Mammary epithelial cell (primary cell): ENCODE measurements around the gene BACH2.

Source experiments
- CTCF ChIP-seq, 2 donors: IDR thresholded peaks in 1 of 2; conservative IDR thresholded peaks in 1 of 2; 2 replicates each; pipeline ENCODE4 v1.5.1; 2011 to 2012; ENCODE audit warnings: inconsistent platforms in 2 of 2, low read length in 2 of 2, mild to moderate bottlenecking in 2 of 2, control low read depth in 1 of 2, low read depth in 1 of 2; ENCODE audit not compliant: insufficient read depth in 1 of 2; ENCODE audit errors: extremely low read depth in 1 of 2
- EZH2 ChIP-seq: IDR thresholded peaks from 2 replicates; pipeline ENCODE4 v1.6.1; 2012; ENCODE audit warnings: low read length, inconsistent platforms, borderline replicate concordance

GRCh38 chr6:90266905-90267621, 29.6 kb downstream of the BACH2 start:
- TF ChIP-seq CTCF (conservative IDR thresholded peaks at IDR 0.05 in 1 of 2, IDR thresholded peaks at IDR 0.05 in 1 of 2; ENCODE audit: extremely low read depth in 1 of 2, insufficient read depth in 1 of 2, low read depth in 1 of 2, low read length in 2 of 2) (no peak), EZH2 (no peak)
